Kidney (tissue), 14 donors: Measurements from ENCODE around the gene SMARCAL1. TPM values are rescaled to one million over a fixed set of nuclear protein-coding genes. Genes with fewer than 3 reads are reported as not detected.

Source experiments
- DNase-seq, 5 donors: peaks; one replicate each; pipeline ENCODE4 v3.0.0-alpha.2; 2013 to 2020
- FAIRE-seq: peaks from 2 replicates; lab custom pipeline; 2012; peaks lifted over from hg19 to GRCh38; lab: Jason Lieb, UNC
- H3K27ac ChIP-seq, 2 donors: one replicate each; pipeline ENCODE4 v1.7.0; 2013; ENCODE audit warnings: low read depth in 2 of 2, low read length in 2 of 2, inconsistent platforms in 1 of 2
- H3K27me3 ChIP-seq: one replicate; pipeline ENCODE4 v1.7.1; 2013; ENCODE audit warnings: low read length, inconsistent platforms; ENCODE audit not compliant: control insufficient read depth, insufficient read depth
- H3K36me3 ChIP-seq, 3 donors: one replicate each; pipeline versions ENCODE4 v1.7.0 to v1.7.1; 2013; ENCODE audit warnings: low read length in 3 of 3, control low read depth in 1 of 3, inconsistent platforms in 1 of 3; ENCODE audit not compliant: insufficient read depth in 3 of 3, control insufficient read depth in 2 of 3
- H3K4me1 ChIP-seq, 3 donors: one replicate each; pipeline versions ENCODE4 v1.7.0 to v1.7.1; 2013; ENCODE audit warnings: low read length in 3 of 3, inconsistent platforms in 1 of 3, low read depth in 1 of 3; ENCODE audit not compliant: control insufficient read depth in 2 of 3, insufficient read depth in 2 of 3
- H3K4me3 ChIP-seq, 3 donors: one replicate each; pipeline versions ENCODE4 v1.7.0 to v1.8.1; 2013; ENCODE audit warnings: low read length in 3 of 3, control low read depth in 1 of 3, inconsistent platforms in 1 of 3
- H3K9ac ChIP-seq, 3 donors: one replicate each; pipeline versions ENCODE4 v1.7.0 to v1.7.1; 2013; ENCODE audit warnings: low read length in 3 of 3, control low read depth in 1 of 3, inconsistent platforms in 1 of 3
- H3K9me3 ChIP-seq, 3 donors: one replicate each; pipeline versions ENCODE4 v1.7.0 to v1.7.1; 2013; ENCODE audit warnings: low read length in 3 of 3, control low read depth in 1 of 3, inconsistent platforms in 1 of 3; ENCODE audit not compliant: control insufficient read depth in 2 of 3, insufficient read depth in 1 of 3
- intact Hi-C: fragments of 100-400 bp; cut with DNase I; formaldehyde crosslinking; loops from one replicate; pipeline ENCODE4 v1.11.1; 2022
- polyA plus RNA-seq: library from polyadenylated mRNA; stranded (reverse); fragments of 350-450 nt; fragmentation: Illumina TruSeq; extraction: RNeasy Lipid Tissue Mini Kit (QIAGEN cat#74804); gene quantifications from one replicate; pipeline ENCODE4 v1.2.3, GENCODE V29; 2014; ENCODE audit warnings: low read depth, low replicate concordance; ENCODE audit not compliant: insufficient read depth
- total RNA-seq: library from RNA; stranded (reverse); fragmentation: NEBNext Ultra II Directional; extraction: Animal tissue kit (Norgen Biotek cat#: 25700); gene quantifications from one replicate; pipeline ENCODE4 v1.2.1, GENCODE V29; 2021
- TF ChIP-seq, protein P1 (sequence below): IDR thresholded peaks from 3 replicates; pipeline ENCODE4 v1.5.1; 2012; ENCODE audit warnings: mild to moderate bottlenecking, moderate library complexity, borderline replicate concordance; ENCODE audit not compliant: insufficient read depth; ENCODE audit errors: extremely low read depth
- donor health status: control.
- donor health status: control.
- donor health status: control.
- donor health status: control.
- donor health status: control.
- donor health status: DM: yes; HTN: yes; CAD: no.
- donor health status: Normal renal cell carcinoma (clear cell type).

The SMARCAL1 gene
- total and polyA plus RNA-seq, 2 donors from 2014 or later: 9.7 to 17.3 TPM

DNA sequence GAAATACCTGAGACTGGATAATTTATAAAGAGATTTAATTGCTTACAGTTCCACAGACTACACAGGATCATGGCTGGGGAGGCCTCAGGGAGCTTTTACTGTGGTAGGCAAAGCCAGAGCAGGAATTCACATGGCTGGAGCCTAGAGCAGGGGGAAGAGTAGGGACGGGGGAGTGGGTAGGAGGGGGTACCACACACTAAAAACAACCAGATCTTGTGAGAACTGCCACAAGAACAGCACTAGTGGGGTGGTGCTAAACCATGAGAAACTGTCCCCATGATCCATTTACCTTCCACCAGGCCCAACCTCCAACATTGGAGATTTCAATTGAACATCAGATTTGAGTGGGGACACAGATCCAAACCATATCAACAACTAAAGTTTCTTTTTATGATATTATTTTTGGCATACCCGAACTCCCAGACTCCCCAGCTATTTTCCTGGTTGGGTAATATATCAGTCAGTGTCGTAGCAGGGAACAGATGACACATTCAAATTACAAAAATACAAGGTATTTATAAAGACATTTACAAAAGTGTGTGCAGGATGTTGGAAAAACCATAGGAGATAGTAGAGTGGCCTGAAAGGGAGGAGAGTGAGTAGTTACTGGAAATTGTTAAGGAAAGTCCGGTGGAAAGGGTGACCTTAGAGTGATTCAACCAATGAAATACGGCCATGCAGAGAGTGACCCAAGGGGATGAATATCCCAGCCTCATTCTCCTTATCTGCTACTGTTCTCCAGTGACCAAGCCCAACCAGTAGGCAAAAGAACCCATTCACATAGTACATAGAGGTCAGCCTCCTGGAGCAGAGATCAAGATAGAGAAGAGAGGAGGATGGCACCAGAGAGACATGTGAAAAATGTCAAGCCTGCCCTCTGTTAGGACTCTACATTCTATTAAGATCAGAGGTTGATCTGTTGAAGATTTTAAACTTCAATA lies 95.2 kb downstream of the SMARCAL1 start:
- Histone ChIP-seq H3K9me3 (no peaks in the 10 kb centered on the region), H3K4me1 (no peaks in the 10 kb centered on the region)
- FAIRE-seq: no peak

GRCh38 chr2:216508229-216508628 lies 95.9 kb downstream of the SMARCAL1 start:
- Histone ChIP-seq H3K4me1 (no peaks in the 10 kb centered on the region), H3K4me3 (no peak overlapping the region), H3K9me3 (no peaks in the 10 kb centered on the region), H3K9ac (no peak overlapping the region), H3K27ac (no peak overlapping the region), H3K27me3 (no peaks in the 10 kb centered on the region), H3K36me3 (peaks cover 2 to 12% (median 6%) of the 10 kb centered on the region in 3 donors)
- intact Hi-C loops: no loop called here
- FAIRE-seq: no peak
- no peak for DNase-seq
- TF ChIP-seq, protein P1, sequence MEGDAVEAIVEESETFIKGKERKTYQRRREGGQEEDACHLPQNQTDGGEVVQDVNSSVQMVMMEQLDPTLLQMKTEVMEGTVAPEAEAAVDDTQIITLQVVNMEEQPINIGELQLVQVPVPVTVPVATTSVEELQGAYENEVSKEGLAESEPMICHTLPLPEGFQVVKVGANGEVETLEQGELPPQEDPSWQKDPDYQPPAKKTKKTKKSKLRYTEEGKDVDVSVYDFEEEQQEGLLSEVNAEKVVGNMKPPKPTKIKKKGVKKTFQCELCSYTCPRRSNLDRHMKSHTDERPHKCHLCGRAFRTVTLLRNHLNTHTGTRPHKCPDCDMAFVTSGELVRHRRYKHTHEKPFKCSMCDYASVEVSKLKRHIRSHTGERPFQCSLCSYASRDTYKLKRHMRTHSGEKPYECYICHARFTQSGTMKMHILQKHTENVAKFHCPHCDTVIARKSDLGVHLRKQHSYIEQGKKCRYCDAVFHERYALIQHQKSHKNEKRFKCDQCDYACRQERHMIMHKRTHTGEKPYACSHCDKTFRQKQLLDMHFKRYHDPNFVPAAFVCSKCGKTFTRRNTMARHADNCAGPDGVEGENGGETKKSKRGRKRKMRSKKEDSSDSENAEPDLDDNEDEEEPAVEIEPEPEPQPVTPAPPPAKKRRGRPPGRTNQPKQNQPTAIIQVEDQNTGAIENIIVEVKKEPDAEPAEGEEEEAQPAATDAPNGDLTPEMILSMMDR: no peak

More for the DNA sequence above, 95.2 kb downstream of the SMARCAL1 start:
- Histone ChIP-seq H3K27me3 (no peaks in the 10 kb centered on the region), H3K4me3 (no peak overlapping the region), H3K27ac (no peak overlapping the region), H3K36me3 (peaks cover 7 to 20% (median 13%) of the 10 kb centered on the region in 3 donors), H3K9ac (no peak overlapping the region)
- intact Hi-C loops: no loop called here
- no peak for DNase-seq
- TF ChIP-seq, protein P1: no peak

DNA sequence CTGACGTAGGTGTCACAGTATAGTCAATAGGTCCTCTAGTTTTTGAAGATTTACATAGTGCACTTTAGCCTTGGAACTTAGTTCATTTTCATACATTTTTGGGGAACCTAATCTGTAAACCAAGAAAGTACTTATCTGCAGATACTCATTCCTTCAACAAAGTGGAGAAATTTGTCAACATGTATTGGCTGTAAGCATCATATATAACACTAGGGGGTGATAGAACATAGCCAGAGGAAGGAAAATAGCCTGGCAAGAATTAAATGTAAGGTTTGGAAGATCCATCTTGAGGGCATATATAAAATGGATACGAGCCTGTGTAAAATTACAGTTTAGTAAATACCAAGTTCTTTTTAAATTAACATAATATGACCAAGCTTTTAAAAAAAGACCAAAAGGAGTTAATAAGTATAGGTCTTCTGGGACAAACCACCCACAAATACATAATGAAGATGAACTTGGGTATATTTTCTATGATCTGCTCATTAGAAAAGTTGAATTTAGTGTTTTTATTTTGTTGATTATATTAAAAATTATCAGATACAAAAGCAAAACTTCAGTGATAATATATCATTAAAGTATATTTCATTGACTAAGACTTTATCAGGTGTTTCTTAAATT lies 104.6 kb downstream of the SMARCAL1 start:
- no peak overlapping the region for H3K27ac ChIP-seq
- intact Hi-C loops: loop anchor here (5.0 to 10.0 kb wide), 2 partner anchors 150 to 1238 kb away; no protein-coding TSS in a partner anchor
- no peaks in the 10 kb centered on the region for H3K4me1 ChIP-seq
- H3K4me3 ChIP-seq: no peak overlapping the region
- H3K9ac ChIP-seq: no peak overlapping the region
- DNase-seq: peak in 2 of 5 donors; percentile 63 to 64
- H3K27me3 ChIP-seq: no peaks in the 10 kb centered on the region
- H3K9me3 ChIP-seq: no peaks in the 10 kb centered on the region
- TF ChIP-seq, protein P1: peak; percentile 65
- peak; percentile 59 for FAIRE-seq
- no peaks in the 10 kb centered on the region for H3K36me3 ChIP-seq
